GM18517 (cell line): ENCODE data around the gene CES1.
"Not testable (repeated sequence)": the region's sequence is repeated elsewhere in the genome, so short reads cannot be mapped to it uniquely, and the experiment has no call there.

Source experiments
- ATAC-seq: cut with Tn5 transposase; IDR thresholded peaks from one replicate; pipeline ENCODE4 v1.9.1; 2021; ENCODE audit warnings: mild to moderate bottlenecking, moderate library complexity; ENCODE audit not compliant: unreplicated experiment

Gene CES1

GRCh38 chr16:55792934-55793374 lies 39.9 kb downstream of the CES1 start:
- not testable (repeated sequence) for ATAC-seq

GRCh38 chr16:55791512-55791911 lies 41.4 kb downstream of the CES1 start:
- ATAC-seq: not testable (repeated sequence)

- not testable (repeated sequence) for ATAC-seq
These were observed 42.7 kb downstream of the CES1 start for GRCh38 chr16:55790240-55790639.

GRCh38 chr16:55782793-55783091 lies 50.2 kb downstream of the CES1 start:
- ATAC-seq: not testable (repeated sequence)

- ATAC-seq: not testable (repeated sequence)
These were observed 50.7 kb downstream of the CES1 start for GRCh38 chr16:55782091-55782792.

GRCh38 chr16:55781456-55781855 lies 51.4 kb downstream of the CES1 start:
- not testable (repeated sequence) for ATAC-seq

GRCh38 chr16:55780095-55780407 lies 52.8 kb downstream of the CES1 start:
- ATAC-seq: not testable (repeated sequence)

- no peak for ATAC-seq
These were observed 53.3 kb downstream of the CES1 start for GRCh38 chr16:55779402-55780094.

- no peak for ATAC-seq
These were observed 54.1 kb downstream of the CES1 start for GRCh38 chr16:55778757-55779156.

GRCh38 chr16:55775857-55776256 lies 57.0 kb downstream of the CES1 start:
- no peak for ATAC-seq

- no peak for ATAC-seq
These were observed 58.9 kb downstream of the CES1 start for GRCh38 chr16:55773859-55774549.

GRCh38 chr16:55765161-55765560 lies 67.7 kb downstream of the CES1 start:
- ATAC-seq: no peak

GRCh38 chr16:55760310-55761001 lies 72.4 kb downstream of the CES1 start:
- ATAC-seq: no peak

- ATAC-seq: not testable (repeated sequence)
These were observed 73.0 kb downstream of the CES1 start for GRCh38 chr16:55759965-55760309.

- ATAC-seq: not testable (repeated sequence)
These were observed 75.0 kb downstream of the CES1 start for GRCh38 chr16:55757595-55758527.

GRCh38 chr16:55756963-55757362 lies 75.9 kb downstream of the CES1 start:
- ATAC-seq: no peak

- no peak for ATAC-seq
These were observed 78.8 kb downstream of the CES1 start for GRCh38 chr16:55754056-55754455.

GRCh38 chr16:55753145-55753631 lies 79.7 kb downstream of the CES1 start:
- not testable (repeated sequence) for ATAC-seq
